IMR-90 (cell line): ENCODE data around the gene TLCD1. TPM values are rescaled to one million over a fixed set of nuclear protein-coding genes. Genes with fewer than 3 reads are reported as not detected.
A peak's percentile ranks its signal among the peaks of the same experiment; 100 is the strongest.

Experiments used
- ATAC-seq: fragments of 200-7000 bp; cut with Tn5 transposase; 2 replicates; pipeline ENCODE4 v1.9.1; 2020; ENCODE audit warnings: low read depth, mild to moderate bottlenecking, moderate library complexity
- BruUV-seq: library from RNA; stranded (reverse); fragments of 400-500 nt; replicated peaks from 2 replicates; lab custom pipeline; 2021; lab: Mats Ljungman, UMichigan
- CTCF ChIA-PET: fragments of 300-600 bp; formaldehyde crosslinking; extraction: SDS; loops from one replicate; lab custom pipeline; 2021; ENCODE audit warnings: antibody characterized with exemption; lab: Yijun Ruan, JAX
- POLR2A ChIA-PET: fragments of 300-600 bp; sonication (Branson Sonifier 250); formaldehyde crosslinking; loops from one replicate; lab custom pipeline; 2022; ENCODE audit warnings: antibody characterized with exemption; ENCODE audit not compliant: unreplicated experiment; lab: Charles Lee
- DNase-seq: peaks from one replicate; pipeline ENCODE4 v3.0.0; 2013
- H2AFZ ChIP-seq: replicated peaks from 2 replicates; pipeline ENCODE3; 2013; ENCODE audit warnings: low read length, mild to moderate bottlenecking; ENCODE audit not compliant: poor library complexity
- H2AK5ac ChIP-seq: 2 replicates; pipeline ENCODE4 v1.6.1; 2013; ENCODE audit warnings: low read depth, low read length, inconsistent platforms
- H2AK9ac ChIP-seq: replicated peaks from 2 replicates; pipeline ENCODE3; 2013; ENCODE audit warnings: mild to moderate bottlenecking, low read depth, low read length, moderate library complexity; ENCODE audit not compliant: poor library complexity
- H2BK120ac ChIP-seq: 2 replicates; pipeline ENCODE4 v1.6.1; 2013; ENCODE audit warnings: low read depth, low read length, inconsistent platforms
- H2BK15ac ChIP-seq: 3 replicates; pipeline ENCODE4 v1.6.1; 2013; ENCODE audit warnings: low read depth, low read length, inconsistent platforms
- H2BK20ac ChIP-seq: 2 replicates; pipeline ENCODE4 v1.6.1; 2013; ENCODE audit warnings: low read depth, mild to moderate bottlenecking, inconsistent platforms, low read length, moderate library complexity
- H2BK5ac ChIP-seq: 2 replicates; pipeline ENCODE4 v1.6.1; 2013; ENCODE audit warnings: mild to moderate bottlenecking, low read depth, low read length, inconsistent platforms; ENCODE audit not compliant: poor library complexity, severe bottlenecking
- H3K14ac ChIP-seq: replicated peaks from 2 replicates; pipeline ENCODE4 v1.6.1; 2013; ENCODE audit warnings: low read depth, low read length, inconsistent platforms
- H3K18ac ChIP-seq: 2 replicates; pipeline ENCODE4 v1.6.1; 2013; ENCODE audit warnings: low read depth, low read length, control low read depth
- H3K23ac ChIP-seq: 2 replicates; pipeline ENCODE4 v1.6.1; 2013; ENCODE audit warnings: low read depth, low read length, inconsistent platforms
- H3K27ac ChIP-seq: 2 replicates; pipeline ENCODE4 v1.5.1; 2013; ENCODE audit warnings: mild to moderate bottlenecking, control low read depth, low read length; ENCODE audit not compliant: insufficient read depth
- H3K27me3 ChIP-seq: 2 replicates; pipeline ENCODE4 v1.6.1; 2013; ENCODE audit warnings: low read length; ENCODE audit not compliant: control insufficient read depth, insufficient read depth
- H3K36me3 ChIP-seq: 2 replicates; pipeline ENCODE4 v1.6.1; 2013; ENCODE audit warnings: low read length, mixed read lengths; ENCODE audit not compliant: control insufficient read depth, insufficient read depth
- H3K4ac ChIP-seq: 2 replicates; pipeline ENCODE4 v1.6.1; 2013; ENCODE audit warnings: low read depth, low read length, inconsistent platforms
- H3K4me1 ChIP-seq: 2 replicates; pipeline ENCODE4 v1.6.1; 2013; ENCODE audit warnings: low read length, mixed read lengths; ENCODE audit not compliant: control insufficient read depth, insufficient read depth
- H3K4me2 ChIP-seq: 2 replicates; pipeline ENCODE4 v1.6.1; 2013; ENCODE audit warnings: low read depth, mild to moderate bottlenecking, control low read depth, low read length, moderate library complexity
- H3K4me3 ChIP-seq: 2 replicates; pipeline ENCODE4 v1.5.1; 2013; ENCODE audit warnings: low read depth, mild to moderate bottlenecking, control low read depth, low read length, moderate library complexity; ENCODE audit not compliant: insufficient read depth
- H3K56ac ChIP-seq: 2 replicates; pipeline ENCODE4 v1.6.1; 2013; ENCODE audit warnings: low read length, inconsistent platforms; ENCODE audit not compliant: insufficient read depth; ENCODE audit errors: extremely low read depth
- H3K79me1 ChIP-seq, 2 experiments: 2 replicates each; pipeline ENCODE4 v1.6.1; 2013; ENCODE audit warnings: low read length in 2 of 2, inconsistent platforms in 1 of 2, low read depth in 1 of 2
- H3K9ac ChIP-seq: 2 replicates; pipeline ENCODE4 v1.6.1; 2013; ENCODE audit warnings: low read depth, low read length, control low read depth
- H3K9me1 ChIP-seq: 2 replicates; pipeline ENCODE4 v1.6.1; 2013; ENCODE audit warnings: low read length, inconsistent platforms; ENCODE audit not compliant: insufficient read depth
- H3K9me3 ChIP-seq: 2 replicates; pipeline ENCODE4 v1.6.1; 2013; ENCODE audit warnings: low read length; ENCODE audit not compliant: control insufficient read depth, insufficient read depth
- H4K20me1 ChIP-seq: 2 replicates; pipeline ENCODE4 v1.6.1; 2013; ENCODE audit warnings: low read length, inconsistent platforms; ENCODE audit not compliant: insufficient read depth
- H4K5ac ChIP-seq: 2 replicates; pipeline ENCODE4 v1.6.1; 2013; ENCODE audit warnings: mild to moderate bottlenecking, low read depth, low read length, control low read depth
- H4K8ac ChIP-seq, 2 experiments: 2 replicates each; pipeline ENCODE4 v1.6.1; 2013; ENCODE audit warnings: low read depth in 2 of 2, low read length in 2 of 2, control low read depth in 1 of 2, inconsistent platforms in 1 of 2
- H4K91ac ChIP-seq: 2 replicates; pipeline ENCODE4 v1.6.1; 2013; ENCODE audit warnings: low read depth, low read length, inconsistent platforms; ENCODE audit not compliant: insufficient read depth
- CEBPB ChIP-seq: IDR thresholded peaks from 2 replicates; pipeline ENCODE4 v1.6.1; 2012; ENCODE audit warnings: low read depth, low read length, improper control_type of control experiment
- CHD1 ChIP-seq: IDR thresholded peaks from 2 replicates; pipeline ENCODE4 v1.6.1; 2012; ENCODE audit warnings: low read depth, low read length, improper control_type of control experiment
- CTCF ChIP-seq: conservative IDR thresholded peaks from 2 replicates; pipeline ENCODE4 v1.5.1; 2012; ENCODE audit warnings: mild to moderate bottlenecking, low read depth, low read length, improper control_type of control experiment
- FOS ChIP-seq: fragments of 150-350 bp; IDR thresholded peaks from 2 replicates; pipeline ENCODE4 v1.6.1; 2016; ENCODE audit warnings: low read depth, low read length
- MAFK ChIP-seq: IDR thresholded peaks from 2 replicates; pipeline ENCODE4 v1.6.1; 2012; ENCODE audit warnings: low read depth, low read length, improper control_type of control experiment
- MXI1 ChIP-seq: IDR thresholded peaks from 2 replicates; pipeline ENCODE4 v1.6.1; 2012; ENCODE audit warnings: low read depth, mild to moderate bottlenecking, low read length, moderate library complexity, borderline replicate concordance
- NFE2L2 ChIP-seq: fragments of 150-350 bp; IDR thresholded peaks from 2 replicates; pipeline ENCODE4 v1.6.1; 2016; ENCODE audit warnings: low read depth, mild to moderate bottlenecking, low read length
- POLR2A ChIP-seq: IDR thresholded peaks from 2 replicates; pipeline ENCODE4 v1.6.1; 2012; ENCODE audit warnings: mild to moderate bottlenecking, low read depth, low read length
- RCOR1 ChIP-seq: IDR thresholded peaks from 2 replicates; pipeline ENCODE4 v1.6.1; 2012; ENCODE audit warnings: mild to moderate bottlenecking, low read length, improper control_type of control experiment; ENCODE audit not compliant: insufficient replicate concordance
- RFX5 ChIP-seq: IDR thresholded peaks from 2 replicates; pipeline ENCODE4 v1.8.0; 2012; ENCODE audit warnings: low read depth, mild to moderate bottlenecking, low read length, moderate library complexity
- SMC3 ChIP-seq: fragments of 150-350 bp; IDR thresholded peaks from 2 replicates; pipeline ENCODE4 v1.6.1; 2016; ENCODE audit warnings: low read depth, mild to moderate bottlenecking, antibody characterized with exemption, low read length, moderate library complexity
- WGBS, 2 experiments: methylation state at CpG; one replicate each; pipeline versions ENCODE4 v1.1.5 to v1.1.7; 2013; ENCODE audit warnings: missing lambda C conversion rate in 2 of 2; ENCODE audit not compliant: insufficient read length in 1 of 2; ENCODE audit errors: extremely low coverage in 2 of 2; 5-methylcytosine and 5-hydroxymethylcytosine counted together
- dilution Hi-C: fragments of 300-500 bp; cut with HindIII; formaldehyde crosslinking; loops from one replicate; pipeline ENCODE4 v1.14.3; 2018; ENCODE audit warnings: low sequenced_read_pairs; ENCODE audit not compliant: unreplicated experiment
- in situ Hi-C: fragments of 300-500 bp; cut with MboI; formaldehyde crosslinking; loops from 3 replicates; pipeline ENCODE4 v1.14.3; 2019; ENCODE audit warnings: low sequenced_read_pairs, inconsistent platforms, mixed read lengths
- intact Hi-C: fragments of 100-400 bp; cut with micrococcal nuclease; formaldehyde crosslinking; loops from 2 replicates; pipeline ENCODE4 v1.10.0; 2022
- polyA plus RNA-seq, 3 experiments: library from polyadenylated mRNA; depleted of rRNA; stranded (reverse); fragments of >200 nt; gene quantifications; 2 replicates each; pipeline ENCODE4 v1.2.3, GENCODE V29; 2012; ENCODE audit warnings: low replicate concordance in 1 of 3
- total RNA-seq: library from RNA; depleted of rRNA; stranded (reverse); fragments of >200 nt; gene quantifications from 2 replicates; pipeline ENCODE4 v1.2.3, GENCODE V29; 2012

Gene TLCD1
- total and polyA plus RNA-seq, 2 of the 4 experiments (the other 2 are of a cell fraction) = 3.6 to 9.3 TPM

- TF ChIP-seq CEBPB = no peak
- TF ChIP-seq RFX5 = no peak
- TF ChIP-seq MAFK = no peak
Observed at GRCh38 chr17:28747801-28748750, 22.0 kb upstream of the TLCD1 start (continued).

GRCh38 chr17:28747051-28747691 lies 21.1 kb upstream of the TLCD1 start:
- H3K36me3 ChIP-seq = peaks cover 51% of the 10 kb centered on the region
- H4K5ac ChIP-seq = no peak overlapping the region
- peaks cover 8% of the 10 kb centered on the region; the same call in 1 of the 2 replicates for H3K9me1 ChIP-seq
- DNase-seq (no peak), ATAC-seq (no peak)
- no peak overlapping the region for H3K56ac ChIP-seq
- H3K4ac ChIP-seq = no peak overlapping the region
- H2AK5ac ChIP-seq = no peak overlapping the region
- dilution Hi-C loops = no loop called here
- no peak overlapping the region for H3K27ac ChIP-seq
- peaks cover 16 to 70% of the 10 kb centered on the region in 2 experiments for H3K79me1 ChIP-seq
- intact Hi-C loops = no loop called here
- H2AK9ac ChIP-seq = peak overlapping the region; percentile 99
- H2BK5ac ChIP-seq = no peak overlapping the region
- H2BK15ac ChIP-seq = no peak overlapping the region
- no peaks in the 10 kb centered on the region for H3K9me3 ChIP-seq
- no peak overlapping the region for H3K4me3 ChIP-seq
- no peak overlapping the region for H3K14ac ChIP-seq
- no TSS peak for BruUV-seq
- H4K8ac ChIP-seq = no peak overlapping the region
- H3K4me2 ChIP-seq = no peak overlapping the region
- no peak overlapping the region for H3K18ac ChIP-seq
- peaks cover 79% of the 10 kb centered on the region for H4K20me1 ChIP-seq
- no peaks in the 10 kb centered on the region for H3K27me3 ChIP-seq
- 71% methylated on average over 4 of the region's 7 CpGs; no CpG with 5 or more reads in 1 of the 2 experiments for WGBS, 2 experiments
- in situ Hi-C loops = no loop called here
- CTCF ChIA-PET = interaction anchor here (1.1 to 5.4 kb wide), 2 partner anchors 16 to 19 kb away, joined by 3 to 60 read pairs; partner anchors contain the start of genes NEK8 and TLCD1
- POLR2A ChIA-PET = interaction anchor here (0.6 to 1.7 kb wide), 2 partner anchors 20 to 1995 kb away, joined by 3 to 6 read pairs; no protein-coding TSS in a partner anchor
- no peak overlapping the region for H3K9ac ChIP-seq
- H2AFZ ChIP-seq = no peak overlapping the region
- peaks cover 16% of the 10 kb centered on the region for H3K4me1 ChIP-seq
- no peak overlapping the region for H3K23ac ChIP-seq
- H2BK20ac ChIP-seq = no peak overlapping the region
- H4K91ac ChIP-seq = no peak overlapping the region
- H2BK120ac ChIP-seq = no peak overlapping the region
- TF ChIP-seq CHD1 = no peak
- TF ChIP-seq CEBPB = no peak
- no peak for TF ChIP-seq SMC3
- TF ChIP-seq MXI1 = no peak
- TF ChIP-seq FOS = no peak
- TF ChIP-seq MAFK = no peak
- TF ChIP-seq CTCF = no peak
- no peak for TF ChIP-seq RFX5
- TF ChIP-seq NFE2L2 = no peak
- TF ChIP-seq POLR2A = no peak
- no peak for TF ChIP-seq RCOR1
